Activated gamma-delta T cell treated with anti-CD3 and anti-CD28 coated beads, Interleukin-2, amount 50 U/mL, for 16 hours (primary cell): ENCODE measurements around the gene VPS13C.
"Not testable (repeated sequence)": the region's sequence is repeated elsewhere in the genome, so short reads cannot be mapped to it uniquely, and the experiment has no call there.

Experiments
- DNase-seq: peaks from one replicate; pipeline ENCODE4 v3.0.0-alpha.2; 2020; ENCODE audit warnings: low read depth

Gene VPS13C

DNA sequence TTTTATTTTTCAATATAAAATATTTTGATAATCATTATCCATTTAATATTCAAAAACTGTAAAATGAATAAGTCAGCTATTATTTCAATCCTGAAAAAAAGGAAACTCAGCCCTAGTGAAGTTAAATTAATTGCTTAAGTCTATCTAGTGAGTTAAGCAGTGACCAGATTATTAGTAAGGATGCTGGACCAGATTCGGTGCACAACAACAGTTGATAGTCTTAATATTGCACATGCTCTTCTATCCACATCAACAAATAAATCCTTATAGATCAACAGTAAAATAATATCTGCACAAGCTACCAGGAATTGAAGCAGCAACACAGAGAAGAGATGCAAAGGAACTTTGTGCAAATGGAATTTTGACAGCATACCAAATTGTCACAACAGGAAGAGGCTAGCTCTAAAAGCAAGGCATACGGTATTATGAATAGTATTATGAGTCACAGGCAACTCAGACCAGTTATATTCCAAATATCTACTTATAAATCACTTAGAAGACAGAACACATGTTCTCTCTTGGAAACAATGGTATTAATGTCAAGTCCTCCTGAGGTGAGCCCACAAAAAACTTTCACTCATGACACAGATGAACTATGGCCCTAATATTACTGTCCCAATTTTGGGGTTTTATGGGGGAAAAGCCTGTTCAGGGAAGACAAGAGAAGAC lies 24.9 kb downstream of the VPS13C start:
- no peak for DNase-seq

DNA sequence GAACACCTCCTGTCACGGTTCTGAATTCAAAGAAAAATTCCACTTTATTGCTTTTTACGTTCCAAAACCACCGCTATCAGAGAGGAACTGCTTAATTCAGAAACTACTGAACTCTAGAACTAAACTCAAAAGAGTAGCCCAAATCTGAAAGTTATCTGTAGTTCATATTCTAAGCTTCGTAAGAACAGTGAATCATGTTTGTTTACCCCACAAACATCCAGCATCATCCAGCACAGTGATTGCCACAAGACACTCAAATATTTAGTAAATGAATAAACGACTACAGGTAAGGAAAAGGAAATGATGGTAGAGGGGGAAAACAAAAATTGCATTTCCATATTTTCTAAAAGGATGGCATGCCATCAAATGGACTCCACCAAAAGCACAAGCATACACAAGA lies 32.3 kb downstream of the VPS13C start:
- DNase-seq: no peak

DNA sequence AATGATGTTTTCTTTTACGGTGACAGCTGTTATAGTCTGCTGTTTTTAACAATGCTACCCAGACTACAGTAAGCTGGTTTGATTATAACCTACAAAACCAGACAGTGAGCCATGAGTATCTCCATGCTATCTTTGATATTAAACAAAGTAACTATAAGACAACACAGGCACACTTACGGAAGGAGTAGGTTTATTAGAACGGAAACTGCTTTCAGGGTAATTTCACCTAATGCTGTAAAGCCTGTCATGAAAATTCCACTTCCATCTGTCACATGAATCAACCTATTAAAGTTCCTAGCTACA lies 33.0 kb downstream of the VPS13C start:
- DNase-seq: no peak

DNA sequence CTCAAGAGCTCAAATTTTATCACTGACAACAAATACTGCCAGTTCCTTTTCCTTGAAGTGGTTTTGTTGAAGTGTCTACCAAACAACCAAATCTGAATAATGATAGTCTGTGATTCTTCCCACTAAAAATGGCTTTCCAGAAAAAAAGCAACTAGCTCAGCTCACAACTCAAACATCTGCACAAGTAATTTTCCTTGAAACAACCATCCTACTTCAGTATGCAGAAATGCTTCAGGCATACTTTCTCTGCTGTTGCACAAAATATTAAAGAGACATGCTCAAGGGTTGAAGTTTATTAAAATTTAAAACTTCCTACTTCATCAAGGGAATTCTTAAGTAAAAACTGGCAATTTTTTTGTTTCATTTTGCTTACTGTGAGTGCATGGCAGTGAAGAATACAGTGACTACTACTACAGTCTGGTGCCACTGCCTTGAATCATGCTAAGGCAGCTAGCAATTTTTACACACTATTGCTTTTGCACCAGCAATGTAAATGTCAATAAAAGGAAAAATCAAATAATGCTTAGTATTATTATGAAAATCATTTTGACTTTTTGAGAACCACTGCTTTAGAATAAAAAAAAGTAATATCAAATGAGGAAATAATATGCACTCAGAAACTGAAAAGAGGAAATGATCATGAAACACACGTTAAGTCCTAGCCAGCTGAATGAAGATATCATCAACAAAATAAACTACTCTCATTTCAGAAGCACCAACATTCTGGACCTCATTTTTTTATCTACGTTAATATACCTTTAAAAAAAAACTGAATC lies 33.6 kb downstream of the VPS13C start:
- DNase-seq: no peak

DNA sequence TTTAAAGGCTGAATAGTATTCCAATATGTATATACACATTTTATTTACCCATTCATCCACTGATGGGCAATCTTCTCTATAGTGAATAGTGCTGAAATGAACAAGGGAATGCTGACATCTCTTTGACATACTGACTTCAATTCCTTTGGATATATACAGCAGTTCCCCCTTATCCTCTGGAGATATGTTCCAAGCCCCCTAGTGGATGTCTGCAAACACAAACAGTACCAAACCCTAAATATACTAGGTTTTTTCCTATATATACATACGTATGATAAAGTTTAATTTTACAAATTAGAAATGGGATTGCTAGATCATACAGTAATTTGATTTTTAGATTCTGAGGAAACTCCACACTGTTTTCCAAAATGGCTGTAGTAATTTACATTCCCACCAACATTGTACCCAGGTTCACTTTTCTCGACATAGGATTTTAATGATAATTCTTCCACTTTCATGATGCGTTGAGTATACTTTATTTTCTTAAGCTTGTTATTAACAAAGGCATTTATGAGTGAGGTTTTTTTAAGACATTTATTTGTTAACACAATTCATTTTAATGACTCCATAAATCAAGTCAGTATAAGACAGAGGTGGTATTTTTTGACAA lies 38.2 kb downstream of the VPS13C start:
- DNase-seq: no peak

DNA sequence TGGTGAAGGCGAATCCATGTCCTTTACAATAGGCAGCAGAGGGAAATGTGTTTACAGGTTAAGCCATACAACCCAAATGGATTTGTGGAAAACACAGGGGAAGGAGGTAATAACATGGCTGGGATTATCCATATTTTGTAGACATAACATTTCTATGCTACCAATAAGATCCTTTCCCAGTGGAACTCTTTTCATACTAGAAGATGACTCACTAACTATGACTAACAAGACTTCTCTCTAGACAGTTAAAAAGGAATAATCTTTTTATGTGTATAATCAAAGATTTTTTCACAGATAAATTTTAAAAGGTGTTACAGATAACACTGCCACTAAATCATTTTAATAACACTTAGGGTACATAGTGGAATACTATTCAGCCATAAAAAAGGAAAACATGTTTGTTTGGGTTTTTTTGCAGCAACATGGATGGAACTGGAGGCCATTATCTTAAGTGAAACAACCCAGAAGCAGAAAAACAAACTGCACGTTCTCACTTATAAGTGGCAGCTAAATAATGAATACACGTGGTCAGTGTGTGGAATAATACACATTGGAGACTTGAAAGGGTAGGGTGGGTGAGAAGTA lies 39.6 kb downstream of the VPS13C start:
- DNase-seq: no peak

DNA sequence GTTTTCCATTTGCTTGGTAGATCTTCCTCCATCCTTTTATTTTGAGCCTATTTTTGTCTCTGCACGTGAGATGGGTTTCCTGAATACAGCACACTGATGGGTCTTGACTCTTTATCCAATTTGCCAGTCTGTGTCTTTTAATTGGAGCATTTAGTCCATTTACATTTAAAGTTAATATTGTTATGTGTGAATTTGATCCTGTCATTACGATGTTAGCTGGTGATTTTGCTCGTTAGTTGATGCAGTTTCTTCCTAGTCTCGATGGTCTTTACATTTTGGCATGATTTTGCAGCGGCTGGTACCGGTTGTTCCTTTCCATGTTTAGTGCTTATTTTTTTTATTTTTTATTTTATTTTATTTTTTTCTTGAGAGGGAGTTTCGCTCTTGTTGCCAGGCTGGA lies 54.9 kb downstream of the VPS13C start:
- DNase-seq: not testable (repeated sequence)

DNA sequence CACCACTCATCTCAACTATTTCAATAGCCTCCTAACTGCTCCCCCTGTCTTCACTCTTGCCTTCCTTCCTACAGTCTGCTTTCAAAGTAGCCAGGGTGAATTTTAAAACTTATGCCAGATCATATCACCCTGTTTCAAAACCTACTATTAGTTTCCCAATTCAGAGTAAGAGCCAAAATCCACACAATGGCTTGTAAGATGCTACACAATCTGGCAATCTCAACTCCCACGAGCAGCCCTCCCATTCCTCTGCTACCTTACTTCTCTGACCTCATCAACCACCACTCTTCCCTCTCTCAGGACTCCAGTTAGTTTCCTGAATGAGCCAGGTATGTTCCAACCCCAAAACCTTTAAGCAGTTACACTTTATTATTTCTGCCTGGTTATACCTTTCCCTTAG lies 62.5 kb downstream of the VPS13C start:
- DNase-seq: no peak

DNA sequence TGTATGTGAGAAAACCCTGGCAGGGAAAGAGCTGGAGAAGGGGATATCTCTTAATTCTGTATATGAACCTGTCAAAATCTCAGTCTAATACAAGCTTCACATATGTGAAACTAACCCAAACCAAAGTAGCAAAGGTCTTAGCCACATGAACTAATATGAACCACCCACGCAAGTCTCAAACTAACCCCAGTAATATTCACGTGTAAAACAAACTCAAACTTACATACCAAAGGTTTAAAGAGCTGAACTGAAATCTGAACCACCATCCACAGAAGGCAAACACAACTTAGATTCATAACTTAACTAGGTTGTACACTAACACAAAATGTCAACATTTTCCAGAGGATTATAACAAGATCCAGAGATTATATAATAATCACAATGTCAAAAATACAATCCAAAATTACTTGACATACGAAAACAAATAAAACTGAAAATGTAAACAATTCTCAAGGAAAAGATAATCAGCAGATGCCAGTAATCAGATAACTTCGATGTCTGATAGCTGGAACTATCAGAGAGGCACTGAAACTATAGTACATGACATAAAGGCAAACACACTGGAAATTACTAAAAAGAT lies 64.1 kb downstream of the VPS13C start:
- DNase-seq: no peak

DNA sequence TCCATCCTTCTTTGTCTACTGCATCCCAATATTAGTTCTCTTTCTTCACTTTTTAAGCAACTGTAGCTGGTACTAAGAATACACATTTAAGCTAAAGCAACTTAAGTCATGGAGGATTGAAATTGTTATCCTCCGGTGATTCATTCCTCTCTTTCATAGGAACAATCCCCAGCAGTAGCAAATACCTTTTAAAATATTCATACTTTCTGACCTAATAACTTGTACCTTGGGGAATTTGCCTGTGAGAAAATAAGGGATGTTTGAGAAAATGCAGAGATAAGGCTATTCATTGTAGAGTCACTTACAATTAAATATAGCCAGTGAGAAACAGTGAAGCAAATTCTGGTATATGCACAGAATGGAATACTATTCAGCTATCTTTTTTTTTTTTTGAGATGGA lies 66.0 kb downstream of the VPS13C start:
- DNase-seq: no peak

DNA sequence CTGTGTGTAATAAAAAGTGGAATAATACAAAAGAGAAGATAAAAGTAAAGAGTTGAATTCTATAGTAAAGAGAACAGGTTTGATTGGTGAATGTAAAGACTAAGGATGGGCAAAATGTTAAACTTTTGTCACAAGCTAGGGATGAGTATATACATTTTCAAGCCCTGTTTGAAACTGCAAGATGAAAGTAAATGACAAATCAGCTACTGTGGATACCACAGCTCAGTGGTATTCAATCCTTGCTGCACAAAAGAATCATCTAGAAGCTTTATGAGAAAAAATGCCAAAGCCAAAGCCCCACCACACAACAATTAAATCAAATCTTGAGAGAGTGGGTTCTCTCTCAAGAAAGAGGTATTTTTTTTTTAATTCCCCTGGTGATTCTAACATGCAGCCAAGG lies 67.7 kb downstream of the VPS13C start:
- DNase-seq: no peak

DNA sequence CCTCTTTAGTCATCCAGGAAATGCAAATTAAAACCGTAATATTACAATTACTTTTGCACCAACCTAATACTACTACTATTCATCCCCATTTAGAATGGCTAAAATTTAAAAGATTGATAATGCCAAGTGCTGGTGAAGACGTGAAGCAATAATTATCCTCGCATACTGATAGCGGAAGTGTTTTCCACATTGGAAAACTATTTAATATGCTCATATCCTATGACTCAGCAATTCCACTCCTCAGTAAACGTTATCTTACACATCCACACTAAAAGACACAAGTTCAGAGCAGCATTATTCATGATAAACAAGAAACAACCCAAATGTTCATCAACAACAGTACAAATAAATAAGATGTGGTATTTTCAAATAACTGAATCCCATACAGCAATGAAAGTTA lies 70.6 kb downstream of the VPS13C start:
- DNase-seq: no peak

DNA sequence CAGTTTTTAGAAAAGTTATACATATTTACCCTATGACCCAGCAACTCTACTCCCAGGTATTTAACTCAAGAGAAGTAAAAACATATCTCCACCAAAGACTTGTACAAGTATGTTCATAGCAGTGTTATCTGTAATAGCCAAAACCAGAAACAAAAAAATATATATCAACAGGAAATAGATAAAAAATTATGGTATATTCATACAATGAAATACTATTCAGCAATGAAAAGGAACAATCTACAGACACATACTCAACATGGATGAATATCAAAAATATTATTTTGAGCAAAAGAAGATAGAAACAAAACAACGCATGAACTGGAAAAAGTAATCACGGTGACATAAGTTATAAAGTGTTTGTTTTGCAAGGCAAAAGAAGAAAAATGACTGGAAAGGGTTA lies 72.4 kb downstream of the VPS13C start:
- no peak for DNase-seq

DNA sequence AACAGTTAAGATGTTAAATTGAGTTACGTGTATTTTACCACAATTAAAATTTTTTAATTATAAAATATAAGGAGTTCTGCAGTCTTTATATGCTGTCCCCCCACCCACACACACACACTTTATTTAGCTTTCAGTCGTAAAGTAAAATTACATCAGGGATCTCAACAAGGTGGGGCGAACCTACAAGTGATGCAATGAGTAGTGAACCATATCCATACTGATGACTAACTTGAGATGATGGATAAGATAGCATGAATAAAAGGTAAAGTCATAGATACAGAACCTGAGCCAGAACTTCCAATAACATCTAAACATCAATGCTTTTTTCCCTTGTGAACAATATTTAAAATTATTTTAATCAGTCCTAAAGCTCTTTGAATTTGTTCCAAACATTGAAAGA lies 77.2 kb downstream of the VPS13C start:
- DNase-seq: no peak

DNA sequence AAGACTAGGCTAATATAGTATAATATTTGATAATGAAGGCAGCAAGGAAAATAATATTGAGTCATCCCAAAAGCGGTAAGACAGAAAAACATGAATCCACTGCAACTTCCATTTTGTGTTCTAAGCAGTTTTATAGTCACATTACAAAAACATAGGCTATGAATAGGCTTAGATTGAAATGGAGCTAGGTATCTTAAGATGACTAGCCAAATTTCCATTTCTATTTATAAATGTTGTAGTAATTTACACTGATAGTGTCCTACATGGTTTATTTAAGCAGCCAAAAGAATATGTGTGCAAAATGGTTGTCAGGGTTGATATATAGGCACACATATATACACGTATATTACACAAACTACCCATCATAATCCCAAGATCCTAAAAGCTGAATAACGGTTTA lies 82.0 kb downstream of the VPS13C start:
- DNase-seq: no peak

DNA sequence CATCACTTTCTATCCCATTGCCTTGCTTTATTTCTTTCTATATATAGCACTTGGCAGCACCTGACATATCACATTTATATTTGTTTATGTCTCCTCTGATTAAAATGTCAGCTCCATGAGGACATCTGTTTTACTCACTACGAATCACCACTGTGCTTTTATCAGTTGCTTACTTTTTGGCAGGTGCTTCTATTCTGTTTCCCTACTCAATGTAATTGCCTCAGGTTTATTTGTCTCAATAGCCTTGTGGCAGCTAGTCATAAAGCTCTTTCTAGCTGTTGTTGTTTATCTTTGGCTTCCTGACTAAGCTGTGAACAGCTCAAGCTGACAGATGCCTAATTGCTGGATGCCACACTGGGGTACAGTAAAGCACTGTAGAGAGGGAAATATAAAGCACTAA lies 85.5 kb downstream of the VPS13C start:
- DNase-seq: no peak

DNA sequence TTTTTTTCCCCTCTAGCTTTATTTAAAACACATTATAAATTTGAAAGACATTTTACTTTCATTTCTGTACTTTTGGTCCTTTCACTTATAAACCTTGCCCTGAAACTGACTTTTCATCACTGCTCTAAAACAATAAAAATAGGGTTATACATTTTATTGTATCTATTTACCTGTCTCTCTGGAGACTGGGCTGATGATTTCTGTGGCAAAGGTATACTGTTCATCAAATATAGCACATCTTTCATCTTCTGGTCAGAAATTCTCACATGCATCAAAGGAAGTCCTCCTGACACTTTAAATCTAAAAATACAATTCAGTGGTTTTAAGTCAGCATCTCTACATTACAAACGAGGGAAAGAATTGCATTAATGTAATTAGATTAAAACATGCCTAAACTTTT lies 86.1 kb downstream of the VPS13C start:
- no peak for DNase-seq

DNA sequence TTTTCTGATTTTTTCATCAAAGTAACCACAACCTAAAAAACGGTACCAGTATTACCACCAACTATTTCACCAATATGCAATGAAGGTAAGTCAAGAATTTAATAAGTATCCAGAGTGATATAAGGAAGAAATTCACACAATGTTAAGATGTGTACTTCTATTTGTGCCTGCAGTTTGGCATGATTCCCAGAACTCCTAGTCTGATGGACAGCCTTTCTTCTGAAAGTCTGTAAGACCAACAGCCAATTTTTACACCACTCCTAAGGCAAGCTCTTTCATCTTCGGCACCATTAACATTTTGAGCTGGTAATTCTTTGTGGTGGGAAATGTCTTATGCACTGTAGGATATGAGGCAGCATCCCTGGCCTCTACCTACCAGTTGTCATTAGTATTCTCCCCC lies 108.3 kb downstream of the VPS13C start:
- no peak for DNase-seq

DNA sequence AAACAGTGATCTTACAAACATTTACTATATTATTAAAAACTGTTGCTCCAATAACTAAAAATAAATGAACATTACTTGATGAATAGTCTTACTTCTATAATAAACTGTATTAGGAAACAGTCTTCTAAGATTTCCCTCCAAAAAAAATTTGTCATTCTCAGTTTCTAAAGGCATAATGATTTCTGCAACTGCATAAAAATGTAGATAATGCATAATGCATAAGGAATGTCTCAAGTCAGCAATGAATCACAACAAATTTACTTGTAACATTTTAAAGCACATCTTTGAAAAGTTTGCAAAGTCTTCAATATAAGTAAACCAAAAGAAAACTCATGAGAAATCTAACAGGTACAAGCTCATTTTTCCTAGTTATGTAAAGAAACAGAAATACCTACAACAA lies 113.5 kb downstream of the VPS13C start:
- no peak for DNase-seq

DNA sequence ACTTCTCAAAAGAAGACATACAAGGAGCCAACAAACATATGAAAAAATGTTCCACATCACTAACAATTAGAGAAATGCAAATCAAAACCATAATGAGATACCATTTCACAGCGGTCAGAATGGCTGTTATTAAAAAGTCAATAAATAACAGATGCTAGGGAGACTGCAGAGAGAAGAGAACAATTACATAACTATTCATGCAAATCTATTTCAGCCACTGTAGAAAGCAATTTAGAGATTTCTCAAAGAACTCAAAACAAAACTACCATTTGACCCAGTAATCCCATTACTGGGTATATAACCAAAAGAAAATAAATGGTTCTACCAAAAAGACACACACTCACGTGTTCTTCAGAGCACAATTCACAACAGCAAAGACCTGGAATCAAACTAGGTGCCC lies 116.3 kb downstream of the VPS13C start:
- no peak for DNase-seq

DNA sequence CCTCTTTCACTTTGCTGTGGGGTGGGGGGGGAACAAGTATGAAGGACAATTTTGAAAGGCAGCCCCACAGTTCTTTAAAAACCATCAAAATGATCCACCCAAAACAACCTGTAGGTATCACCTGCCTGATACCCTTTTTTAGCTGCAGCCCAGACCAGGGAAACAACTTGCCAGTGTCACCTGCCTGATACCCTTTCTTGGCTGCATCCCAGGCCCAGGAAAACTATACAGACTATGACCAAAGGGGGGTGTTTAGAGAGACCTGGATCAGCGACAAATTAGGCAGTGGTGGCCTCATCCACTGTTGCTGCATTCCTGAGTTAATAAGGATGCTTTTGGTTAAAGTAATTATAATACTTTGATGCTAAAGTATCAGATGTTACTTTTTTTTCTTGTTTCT lies 122.0 kb downstream of the VPS13C start:
- DNase-seq: no peak

DNA sequence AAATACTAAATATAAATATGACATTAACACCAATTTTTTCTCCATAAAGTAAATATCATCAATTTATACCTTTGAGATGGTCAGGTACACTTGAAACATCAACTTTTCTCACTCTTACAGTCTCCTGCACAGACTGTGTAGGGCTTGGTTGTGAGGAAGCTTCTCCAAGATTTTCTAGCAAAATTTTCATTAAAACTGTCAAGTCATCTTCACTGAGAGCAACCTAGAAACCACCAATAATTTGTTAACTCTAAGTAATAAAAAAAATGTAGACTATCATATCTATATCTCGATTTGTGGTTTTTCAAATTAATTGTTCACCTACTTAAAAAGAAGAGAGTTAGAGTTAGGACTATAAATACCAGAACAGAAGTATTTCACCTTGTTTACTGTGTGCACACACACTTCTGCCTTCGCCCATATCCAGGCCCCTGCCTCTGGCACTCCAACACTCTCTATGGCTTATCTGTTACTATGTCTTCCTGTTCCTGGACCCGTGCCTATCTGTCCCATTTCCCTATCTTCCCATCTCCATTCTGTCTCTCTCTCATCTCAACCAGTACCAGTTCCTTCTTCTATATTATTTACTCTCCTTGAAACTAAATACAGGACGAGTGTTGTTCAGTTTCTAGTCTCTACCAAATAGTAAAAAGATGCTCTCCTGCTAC lies 123.6 kb downstream of the VPS13C start:
- DNase-seq: no peak
